HG02798 (cell line): ENCODE data around the gene GPATCH4.
A peak's percentile ranks its signal among the peaks of the same experiment; 100 is the strongest.
"Not testable (repeated sequence)": the region's sequence is repeated elsewhere in the genome, so short reads cannot be mapped to it uniquely, and the experiment has no call there.

Experiments used
- ATAC-seq: cut with Tn5 transposase; IDR thresholded peaks from one replicate; pipeline ENCODE4 v1.9.1; 2021; ENCODE audit warnings: mild to moderate bottlenecking; ENCODE audit not compliant: unreplicated experiment, poor library complexity

GPATCH4 gene

DNA sequence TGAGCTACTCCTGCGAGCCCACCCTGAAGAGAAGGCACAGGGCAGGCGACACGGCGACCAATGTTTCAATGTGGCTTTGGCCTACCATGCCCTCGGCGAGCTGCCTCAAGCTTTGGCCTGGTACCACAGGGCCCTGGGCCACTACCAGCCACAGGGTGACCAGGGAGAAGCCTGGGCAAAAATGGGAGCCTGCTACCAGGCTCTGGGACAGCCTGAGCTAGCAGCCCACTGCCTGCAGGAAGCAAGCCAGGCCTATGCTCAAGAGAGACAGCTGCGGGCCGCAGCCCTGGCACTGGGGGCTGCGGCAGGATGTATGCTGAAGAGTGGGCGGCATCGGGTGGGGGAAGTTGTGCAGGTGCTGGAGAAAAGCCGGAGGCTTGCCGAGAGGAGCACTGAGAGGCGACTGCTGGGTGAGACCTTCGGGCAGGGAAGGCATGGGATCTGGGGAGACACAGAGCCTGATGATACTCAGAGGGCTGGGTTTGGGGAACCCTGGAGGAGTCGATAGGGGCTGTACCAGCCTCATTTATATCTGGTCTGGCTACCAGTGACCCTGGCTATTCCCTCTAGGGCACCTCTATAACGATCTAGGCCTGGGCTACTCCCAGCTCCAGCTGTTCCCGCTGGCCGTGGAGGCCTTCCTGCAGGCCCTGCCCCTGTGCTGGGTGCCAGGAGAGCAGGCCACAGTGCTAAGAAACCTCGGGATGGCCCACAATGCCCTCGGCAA lies 19.5 kb downstream of the GPATCH4 start:
- no peak for ATAC-seq

DNA sequence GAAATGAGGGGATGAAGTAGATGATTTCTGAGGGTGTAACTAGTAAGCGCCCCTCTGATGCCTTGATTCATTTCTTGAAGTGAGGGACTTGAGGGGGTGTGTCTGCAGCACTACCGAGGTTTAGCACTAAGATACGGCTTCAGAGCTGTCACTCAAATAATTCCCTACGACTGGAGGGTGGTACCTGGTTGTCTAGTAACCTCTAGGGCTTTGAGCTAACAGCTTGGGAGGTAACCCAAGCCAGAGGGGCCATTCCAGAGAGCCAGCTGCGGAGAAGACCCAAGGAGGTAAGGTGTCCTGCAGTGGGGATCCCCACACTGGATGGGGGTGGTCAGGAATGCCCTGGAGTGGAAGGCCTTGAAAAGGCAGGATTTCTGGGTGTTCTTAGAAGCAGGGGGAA lies 21.8 kb downstream of the GPATCH4 start, which contains the start of gene TTC24:
Gene TTC24, plus strand, starts transcription at position 252 of the 400 bp plus-strand sequence. CDS start 1,642 bp downstream, outside the sequence.
- no peak for ATAC-seq

DNA sequence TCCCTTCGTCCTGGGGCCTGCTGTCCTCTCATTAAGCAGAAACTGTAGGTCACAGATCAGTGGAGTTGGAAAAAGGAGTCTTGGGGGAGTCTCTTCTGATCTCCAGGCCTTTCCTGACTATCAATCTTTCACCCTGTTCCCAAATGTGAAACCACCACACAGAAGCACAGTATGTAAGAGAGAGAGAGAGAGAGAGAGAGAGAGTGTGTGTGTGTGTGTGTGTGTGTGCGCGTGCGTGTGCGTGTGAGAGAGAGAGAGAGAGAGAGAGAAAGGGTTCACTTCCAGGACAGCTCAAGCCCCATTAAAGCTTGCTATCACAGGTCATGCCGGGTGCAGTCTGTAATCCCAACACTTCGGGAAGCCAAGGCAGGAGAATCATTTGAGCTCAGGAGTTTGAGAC lies 23.2 kb downstream of the GPATCH4 start:
- ATAC-seq = no peak

DNA sequence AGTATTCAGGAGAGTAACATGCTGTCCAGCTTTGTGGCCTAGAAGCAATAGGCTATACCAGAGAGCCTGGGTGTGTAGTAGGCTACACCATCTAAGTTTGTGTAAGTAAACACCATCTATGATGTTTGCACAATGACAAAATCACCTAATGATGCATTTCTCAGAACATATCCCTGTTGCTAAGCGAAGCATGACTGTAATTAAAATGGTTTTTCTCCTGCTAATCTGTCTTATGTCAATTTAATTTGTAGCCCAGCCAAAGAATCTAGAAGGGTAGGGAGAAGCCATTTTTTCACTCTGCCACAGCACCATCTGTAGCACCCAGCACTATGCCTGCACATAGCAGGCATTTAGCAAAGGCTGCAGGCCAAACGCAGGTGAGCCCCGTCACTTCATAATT lies 23.7 kb downstream of the GPATCH4 start:
- ATAC-seq = no peak

DNA sequence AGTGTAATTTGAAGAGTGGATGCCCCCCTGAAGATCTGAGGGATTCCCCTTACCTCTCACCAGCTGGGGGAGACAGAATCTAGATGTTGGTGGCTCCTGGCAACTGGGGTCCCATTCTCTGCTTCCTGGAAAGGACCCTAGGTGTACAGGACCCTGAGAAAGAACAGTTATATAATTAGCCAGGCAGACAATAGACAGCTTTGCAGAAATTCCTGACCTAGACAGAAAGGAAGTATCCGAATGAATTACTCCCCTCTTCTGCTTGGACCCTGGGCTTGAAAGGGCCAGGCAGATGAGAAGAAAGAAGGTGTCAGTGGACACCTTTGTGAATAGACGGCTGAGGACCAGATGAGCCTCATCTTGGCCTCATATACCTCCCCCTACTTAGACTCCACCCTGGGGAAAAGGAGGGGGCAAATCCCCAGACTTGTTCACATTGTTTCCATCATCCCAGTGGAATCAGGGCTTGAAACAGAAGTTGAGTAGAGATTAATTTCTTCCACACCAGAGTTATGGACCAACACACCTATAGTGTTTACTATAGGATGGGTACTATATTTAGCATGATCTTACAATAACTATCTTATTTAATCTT lies 27.1 kb downstream of the GPATCH4 start:
- no peak for ATAC-seq

DNA sequence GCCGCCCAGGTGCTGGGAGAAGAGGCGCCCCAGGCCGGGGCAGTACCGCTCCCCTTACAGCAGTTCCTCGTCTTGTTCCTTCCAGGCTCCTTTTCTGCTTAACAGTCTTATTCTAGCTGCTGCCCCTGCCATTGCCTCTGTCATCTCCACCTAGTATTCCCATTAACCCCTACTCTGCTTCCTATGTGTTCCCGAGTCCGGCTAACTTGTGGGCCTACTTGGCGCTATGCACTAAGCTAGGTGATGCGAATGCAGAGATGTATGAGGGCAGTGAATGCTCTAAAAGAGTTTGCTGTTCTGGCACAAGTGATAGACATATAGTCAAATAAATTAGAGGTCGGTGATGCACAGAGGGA lies 28.6 kb downstream of the GPATCH4 start:
- ATAC-seq = no peak

DNA sequence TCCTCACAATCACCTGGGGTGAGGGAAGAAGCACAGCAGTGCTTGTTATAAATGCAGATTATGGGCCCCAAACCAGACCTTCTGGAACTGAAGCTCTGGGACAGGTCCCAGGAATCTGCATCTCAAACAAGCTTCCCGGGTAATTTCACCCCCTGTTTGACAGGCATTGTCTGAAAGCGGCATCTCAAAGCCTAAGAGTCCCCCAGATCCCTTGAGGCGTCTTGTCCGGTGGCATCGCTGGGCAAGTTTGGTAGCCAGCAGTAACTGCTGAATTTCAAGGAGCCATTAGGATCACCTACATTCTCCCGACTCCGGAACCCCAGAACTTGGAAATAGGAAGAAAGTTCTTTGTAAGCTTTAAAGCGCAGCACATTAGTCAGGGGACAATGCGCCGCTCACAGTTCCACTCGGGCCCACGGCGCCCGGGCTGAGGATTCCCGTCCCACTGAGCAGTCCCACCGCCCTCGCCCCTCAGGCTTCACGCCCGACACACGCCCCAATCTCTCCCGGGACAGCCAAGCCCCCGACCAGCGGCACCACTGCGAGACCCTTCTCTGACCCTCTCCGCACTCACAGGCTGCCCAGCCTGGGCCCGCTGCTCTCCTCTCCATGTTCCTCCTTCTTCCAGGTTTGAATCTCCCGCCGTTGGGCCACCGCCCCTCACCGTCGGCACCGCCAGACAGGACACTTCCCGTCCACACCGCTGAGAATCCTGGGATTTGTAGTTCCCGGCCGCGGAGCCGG lies 29.2 kb downstream of the GPATCH4 start, which contains the start of gene IQGAP3:
Gene IQGAP3, minus strand, starts transcription at position 647 of the 744 bp plus-strand sequence. Its CDS starts 36 bp downstream, at position 611.
- peak; percentile 94 for ATAC-seq

DNA sequence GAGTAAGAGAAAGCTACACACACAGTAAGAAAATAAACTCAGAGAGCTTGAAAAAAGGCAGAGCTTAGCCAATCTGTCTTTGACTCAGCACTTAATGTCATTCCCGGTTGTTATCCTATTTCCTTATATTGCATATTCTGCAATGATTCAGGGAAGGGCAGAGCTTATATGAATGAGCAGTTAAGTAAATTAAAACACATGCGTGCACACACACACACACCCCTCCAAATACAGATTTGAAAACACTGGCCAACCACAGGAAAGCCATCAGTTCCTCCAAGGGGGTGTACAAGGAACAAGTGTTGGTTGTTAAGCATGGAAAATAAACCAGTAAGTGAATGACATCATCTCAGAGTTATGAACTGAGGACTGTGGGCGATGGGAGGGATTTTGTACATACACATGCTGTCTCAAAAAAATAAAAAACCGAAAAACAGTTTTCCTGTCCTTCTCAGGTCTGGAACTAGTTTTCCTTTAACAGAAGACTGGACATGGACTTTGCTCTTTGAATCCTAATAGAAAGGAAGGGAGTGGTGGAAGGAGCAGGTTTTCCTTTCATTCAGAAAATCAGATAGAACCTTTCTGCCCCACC lies 29.9 kb downstream of the GPATCH4 start:
- ATAC-seq = no peak

DNA sequence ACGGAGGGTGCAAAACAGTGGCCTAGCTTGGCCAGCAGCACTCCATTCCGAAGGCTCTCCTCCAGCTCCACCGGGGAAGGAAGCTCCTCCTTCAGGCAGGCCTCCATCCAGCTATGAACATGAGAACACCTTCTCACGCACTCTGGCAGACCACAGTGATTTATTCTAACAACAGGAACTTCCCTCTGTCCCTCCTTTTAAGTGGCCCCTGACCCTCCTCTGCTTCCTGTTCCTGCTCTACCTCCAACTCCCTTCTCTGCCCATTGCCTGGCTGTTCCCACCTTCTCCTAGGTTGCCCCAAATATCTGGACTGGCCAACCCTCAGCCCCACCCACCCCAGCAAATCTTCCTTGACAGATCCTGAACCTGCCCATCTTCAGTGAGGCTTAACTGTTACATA lies 34.8 kb downstream of the GPATCH4 start:
- no peak for ATAC-seq

DNA sequence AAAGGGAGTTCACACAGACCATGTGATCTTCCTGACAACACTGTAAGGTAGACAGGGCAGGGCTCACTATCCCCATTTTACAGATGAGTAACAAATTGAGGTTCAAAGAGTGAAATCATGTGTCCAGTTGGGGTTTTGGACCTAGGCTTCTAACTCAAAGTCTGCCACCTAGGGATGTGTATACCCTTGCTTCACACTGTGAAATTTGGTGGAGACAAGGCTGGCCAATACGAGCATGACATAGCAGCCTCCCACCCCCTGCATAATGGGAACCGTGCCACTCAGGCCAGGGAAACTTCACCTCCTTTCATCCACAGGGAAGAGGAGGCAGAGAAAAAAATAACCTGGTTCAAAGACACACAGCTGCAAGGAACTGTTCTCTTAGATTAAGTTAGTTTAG lies 35.8 kb downstream of the GPATCH4 start:
- ATAC-seq = no peak

DNA sequence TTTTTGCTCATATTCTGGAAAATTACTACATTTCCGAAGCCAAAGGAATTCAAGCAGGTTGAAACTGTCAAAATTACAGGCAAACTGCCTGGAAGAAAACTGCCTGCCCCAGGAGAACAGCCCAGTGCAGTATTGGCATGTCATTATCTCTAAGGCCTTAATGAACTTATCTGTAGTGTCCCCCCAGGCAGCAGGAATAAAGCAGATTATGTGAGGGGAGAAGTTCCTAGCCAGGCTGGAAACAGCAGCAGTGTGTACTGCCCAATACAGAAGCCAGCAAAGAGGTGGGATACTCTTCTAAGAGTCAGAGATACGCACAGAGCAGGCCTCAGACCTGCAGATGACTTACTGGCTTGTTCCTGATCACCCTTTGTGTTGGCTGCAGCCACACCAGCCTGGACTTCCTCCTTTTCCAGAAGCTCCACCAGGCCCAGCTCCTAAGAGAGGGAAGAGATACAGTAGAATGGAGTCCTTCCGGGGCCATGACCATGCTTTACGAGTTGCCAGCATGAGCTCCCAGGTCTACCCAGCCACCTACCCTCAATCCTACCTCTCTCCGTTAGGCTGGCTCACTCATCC lies 40.6 kb downstream of the GPATCH4 start:
- no peak for ATAC-seq

DNA sequence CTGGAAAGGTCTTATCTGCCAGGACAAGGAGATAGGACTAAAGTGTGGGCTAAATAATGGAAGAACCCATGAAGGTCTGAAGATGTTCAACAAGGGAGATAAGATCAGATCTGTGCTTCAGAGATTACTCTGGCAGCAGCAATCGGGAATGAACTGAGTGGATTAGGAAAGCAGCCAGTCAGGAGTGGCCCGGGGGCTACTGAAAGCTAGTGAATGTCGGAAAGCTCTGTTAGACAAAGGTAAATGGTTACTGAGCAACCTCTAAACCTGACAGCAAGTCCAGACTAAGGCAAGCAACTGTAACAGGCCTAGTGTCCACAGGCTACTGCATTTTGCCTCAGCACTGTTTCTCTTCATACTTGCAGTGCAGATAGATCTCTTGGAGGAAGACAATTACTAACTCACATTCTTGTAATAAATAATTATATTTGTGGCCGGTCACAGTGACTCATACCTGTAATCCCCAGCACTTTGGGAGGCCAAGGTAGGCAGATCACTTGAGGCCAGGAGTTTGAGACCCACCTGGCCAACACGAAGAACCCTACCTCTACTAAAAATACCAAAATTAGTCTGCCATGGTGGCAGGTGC lies 41.4 kb downstream of the GPATCH4 start:
- ATAC-seq = no peak

DNA sequence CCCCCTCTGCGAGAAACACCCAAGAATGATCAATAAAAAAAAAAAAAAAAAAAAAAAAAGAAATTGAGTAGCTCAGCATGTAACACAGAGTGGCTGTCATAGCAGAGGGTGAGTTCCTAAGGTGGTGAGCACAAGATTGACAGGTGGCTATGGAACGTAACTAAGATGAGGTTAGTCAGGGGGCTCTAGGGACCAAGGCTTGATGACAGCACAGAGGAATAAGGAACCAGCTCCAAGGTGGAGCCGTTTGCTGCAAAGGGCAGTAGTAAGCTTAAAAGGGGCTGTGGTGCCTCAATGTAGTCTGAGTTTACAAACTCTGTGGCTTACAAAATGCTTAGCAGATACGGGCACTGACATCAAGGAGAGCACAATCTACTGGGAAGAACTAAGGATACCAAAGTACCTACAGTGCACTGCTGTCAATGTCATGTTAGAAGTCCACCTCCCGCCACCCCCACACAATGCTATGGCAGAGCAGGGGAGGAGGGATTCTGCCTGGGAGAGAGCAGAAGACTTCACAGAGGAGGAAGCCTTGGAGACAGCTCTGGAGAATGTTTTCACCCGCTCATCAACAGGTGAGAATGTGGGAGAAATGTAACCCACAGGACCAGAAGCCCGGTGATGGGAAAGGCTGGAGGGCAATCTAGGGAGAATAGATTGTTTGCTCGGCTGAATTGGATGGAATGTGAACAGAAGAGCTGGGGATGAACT lies 42.0 kb downstream of the GPATCH4 start:
- ATAC-seq = no peak

DNA sequence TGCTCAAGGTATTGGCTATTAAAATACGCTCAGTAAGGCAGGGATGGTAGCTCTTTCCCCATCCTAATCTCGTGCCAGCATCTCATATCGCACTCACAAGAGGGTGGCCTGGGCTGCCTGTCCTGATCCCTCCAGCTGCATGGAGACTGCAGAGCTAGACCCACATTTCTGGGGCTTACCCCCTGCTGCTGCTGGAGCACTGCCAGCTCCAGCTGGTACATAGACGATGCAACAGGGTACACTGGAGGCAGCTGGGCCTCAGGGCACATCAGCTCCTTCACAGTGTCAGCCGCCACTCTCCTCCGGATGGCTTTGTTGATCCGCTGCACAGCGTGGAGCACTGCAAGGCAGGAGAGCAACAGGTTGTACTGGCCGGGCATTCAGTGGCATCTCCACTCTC lies 44.9 kb downstream of the GPATCH4 start:
- ATAC-seq = no peak

DNA sequence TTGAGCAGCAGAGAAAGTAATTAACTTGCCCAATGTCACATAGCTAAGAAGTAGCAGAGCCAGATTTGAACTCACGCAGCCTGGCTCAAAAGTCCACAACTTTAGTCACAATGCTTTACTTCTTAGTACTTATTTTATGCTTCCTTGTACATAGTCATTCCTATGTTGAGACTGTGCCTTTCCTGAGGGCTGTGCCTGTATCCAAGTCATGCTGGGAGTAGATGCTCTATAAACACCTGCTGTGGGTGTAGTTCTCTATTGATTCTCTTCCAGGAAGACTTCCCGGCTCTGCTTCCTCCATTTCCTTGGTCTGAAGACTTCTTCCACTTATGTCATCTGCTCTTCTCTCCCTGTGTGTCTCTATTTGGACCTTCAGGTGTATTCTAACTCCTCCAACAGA lies 45.6 kb downstream of the GPATCH4 start:
- ATAC-seq = no peak

DNA sequence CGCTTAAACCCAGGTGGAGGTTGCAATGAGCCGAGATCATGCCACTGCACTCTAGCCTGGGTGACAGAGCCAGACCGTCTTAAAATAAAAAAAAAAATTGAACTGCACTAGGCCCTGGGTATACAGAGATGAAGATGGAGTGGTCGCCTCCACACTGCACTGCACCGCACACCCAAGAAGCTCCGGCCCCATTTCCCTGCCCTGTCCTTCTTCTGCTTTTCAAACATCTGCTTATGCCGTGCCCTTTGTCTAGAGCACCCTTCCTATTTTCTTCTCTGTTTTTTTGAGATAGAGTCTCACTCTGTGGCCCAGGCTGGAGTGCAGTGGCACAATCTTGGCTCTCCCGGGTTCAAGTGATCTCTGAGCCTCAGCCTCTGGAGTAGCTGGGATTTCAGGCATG lies 46.3 kb downstream of the GPATCH4 start:
- ATAC-seq = no peak

DNA sequence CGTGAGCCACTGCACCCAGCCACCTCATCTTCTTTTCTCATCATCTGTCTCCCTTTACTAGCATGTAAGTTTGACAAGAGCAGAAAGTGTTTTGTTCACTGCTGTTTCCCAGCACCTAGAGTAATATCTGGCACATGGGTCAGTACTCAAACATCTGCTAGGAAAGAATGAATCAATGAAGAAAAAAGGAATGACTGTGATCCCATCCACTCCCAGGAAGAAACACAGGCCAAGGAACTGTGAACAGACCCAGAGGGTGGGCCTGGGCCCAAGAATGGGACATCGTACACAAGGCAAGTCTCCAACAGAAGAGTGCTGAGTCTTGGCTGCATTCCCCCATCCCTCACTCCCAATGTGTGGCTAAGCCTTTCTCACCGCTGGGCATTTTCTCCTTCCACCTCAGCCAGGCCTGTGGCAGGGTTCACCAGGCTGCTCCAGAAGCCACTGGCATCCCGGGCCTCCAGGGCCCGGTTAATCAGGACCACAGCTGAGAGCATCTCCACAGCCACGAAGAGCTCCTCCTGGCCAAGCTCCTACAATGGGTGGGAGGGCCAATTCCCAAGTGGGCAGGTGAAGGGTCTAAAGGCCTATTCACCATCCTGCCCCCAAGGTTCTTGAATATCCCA lies 47.3 kb downstream of the GPATCH4 start:
- ATAC-seq = no peak

DNA sequence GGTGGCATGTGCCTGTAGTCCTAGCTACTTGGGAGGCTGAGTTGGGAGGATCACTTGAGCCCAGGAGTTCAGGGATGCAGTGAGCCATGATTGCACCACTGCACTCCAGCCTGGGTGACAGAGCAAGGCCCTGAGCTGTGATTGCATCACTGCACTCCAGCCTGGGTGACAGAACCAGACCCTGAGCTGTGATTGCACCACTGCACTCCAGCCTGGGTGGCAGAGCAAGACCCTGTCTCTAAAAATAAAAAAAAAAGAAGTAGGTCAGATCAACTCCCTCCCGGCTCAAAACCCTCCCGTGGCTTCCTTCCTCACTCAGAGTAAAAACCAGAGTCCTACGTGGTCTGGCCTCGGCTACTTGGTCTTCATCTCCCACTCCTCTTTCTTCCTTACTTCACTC lies 48.3 kb downstream of the GPATCH4 start:
- ATAC-seq = not testable (repeated sequence)

DNA sequence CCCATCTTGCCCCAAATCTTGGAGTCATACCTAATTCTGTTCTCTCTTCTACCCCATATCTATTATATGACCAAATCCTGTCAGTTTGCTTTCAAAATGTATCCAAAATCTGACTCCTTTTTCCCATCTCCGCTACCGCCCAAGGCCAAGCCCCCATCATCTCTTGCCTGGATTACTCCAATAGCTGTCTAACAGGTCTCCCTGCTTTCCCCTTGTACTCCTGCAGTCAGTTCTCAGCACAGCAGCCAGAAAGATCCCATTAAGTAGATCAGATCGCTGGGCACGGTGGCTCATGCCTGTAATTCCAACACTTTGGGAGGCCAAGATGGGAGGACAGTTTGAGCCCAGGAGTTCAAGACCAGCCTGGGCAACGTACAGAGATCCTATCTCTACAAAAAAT lies 48.8 kb downstream of the GPATCH4 start:
- ATAC-seq = no peak
